Measurements from ENCODE around the gene GAGE13. TPM values are rescaled to one million over a fixed set of nuclear protein-coding genes. Genes with fewer than 3 reads are reported as not detected.
"Not testable (repeated sequence)": the region's sequence is repeated elsewhere in the genome, so short reads cannot be mapped to it uniquely, and the experiment has no call there.

Gene GAGE13, protein sequence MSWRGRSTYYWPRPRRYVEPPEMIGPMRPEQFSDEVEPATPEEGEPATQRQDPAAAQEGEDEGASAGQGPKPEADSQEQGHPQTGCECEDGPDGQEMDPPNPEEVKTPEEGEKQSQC
- total RNA-seq, result not detected

GRCh38 chrX:49331282-49331681 lies at the start of gene GAGE13:
Gene GAGE13 (plus strand): TSS chrX:49331582. CDS start chrX:49332738, 1,156 bp downstream.
- not testable (repeated sequence) for H3K27me3 ChIP-seq; DNase-seq (ENCODE audit: low spot score in 2 of 2); H3K27ac ChIP-seq; H3K4me3 ChIP-seq; H3K9me3 ChIP-seq; H3K36me3 ChIP-seq; H3K4me1 ChIP-seq
- WGBS, 2 donors, result no CpG with 5 or more reads among the region's 16 CpGs

DNA sequence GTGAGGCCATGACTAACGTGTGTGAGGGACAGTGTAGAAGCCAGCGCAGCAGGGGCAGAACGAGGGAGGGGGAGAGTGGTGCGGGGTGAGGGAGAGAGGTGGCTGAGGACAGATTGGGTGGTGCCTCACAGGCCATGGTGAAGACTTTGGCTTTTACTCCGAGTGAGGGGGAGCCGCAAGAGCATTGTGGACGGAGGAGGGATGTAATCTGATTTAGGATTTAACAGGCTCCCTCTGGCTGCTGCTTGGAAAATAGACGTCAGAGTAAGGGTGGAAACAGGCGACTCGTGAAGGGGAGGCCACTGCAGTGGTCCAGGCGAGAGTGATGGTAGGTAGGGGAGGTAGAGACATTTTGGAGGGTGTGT lies 48.8 kb upstream of the GAGE13 start:
- peak overlapping the region in 2 of 4 donors; percentile 17 to 44 for H3K27ac ChIP-seq
- WGBS, 2 donors, result 21 to 36% methylated on average over 11 of the region's 11 CpGs
- peaks cover 0 to 10% (median 0%) of the 10 kb centered on the region in 3 donors for H3K36me3 ChIP-seq
- DNase-seq (ENCODE audit: low spot score in 2 of 2), result no peak
- H3K4me1 ChIP-seq, result no peaks in the 10 kb centered on the region
- H3K27me3 ChIP-seq, result no peaks in the 10 kb centered on the region
- no peaks in the 10 kb centered on the region for H3K9me3 ChIP-seq
- no peak overlapping the region for H3K4me3 ChIP-seq
- TF ChIP-seq EP300 (IDR thresholded peaks at IDR 0.05) (no peak), POLR2A (IDR thresholded peaks at IDR 0.05) (no peak), CTCF (IDR thresholded peaks at IDR 0.05) (peak in 3 of 5 experiments; percentile 4 to 47 (median 23))

DNA sequence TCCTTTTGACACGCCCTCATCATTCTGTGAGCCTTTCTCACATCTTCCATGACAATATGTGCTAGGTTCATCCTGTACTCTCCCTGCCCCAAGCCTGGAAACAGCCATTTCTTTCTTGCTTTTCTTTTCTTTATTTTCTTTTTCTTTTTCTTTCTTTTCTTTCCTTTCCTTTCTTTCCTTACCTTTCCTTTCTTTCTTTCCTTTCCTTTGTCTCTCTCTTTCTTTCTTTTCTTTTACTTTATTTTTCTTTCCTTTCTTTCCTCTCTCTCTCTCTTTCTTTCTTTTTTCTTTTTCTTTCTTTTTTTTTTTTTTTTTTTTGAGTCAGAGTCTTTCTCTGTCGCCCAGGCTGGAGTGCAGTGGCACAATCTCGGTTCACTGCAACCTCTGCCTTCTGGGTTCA lies 47.2 kb upstream of the GAGE13 start:
- no peaks in the 10 kb centered on the region for H3K27me3 ChIP-seq
- H3K36me3 ChIP-seq, result peaks cover 0 to 10% (median 0%) of the 10 kb centered on the region in 3 donors
- no peak for TF ChIP-seq POLR2A (IDR thresholded peaks at IDR 0.05)
- TF ChIP-seq EP300 (IDR thresholded peaks at IDR 0.05), result no peak
- no peak for TF ChIP-seq CTCF (IDR thresholded peaks at IDR 0.05)
- no peak overlapping the region for H3K27ac ChIP-seq
- DNase-seq (ENCODE audit: low spot score in 2 of 2), result no peak
- no peaks in the 10 kb centered on the region for H3K9me3 ChIP-seq
- H3K4me3 ChIP-seq, result no peak overlapping the region
- no peaks in the 10 kb centered on the region for H3K4me1 ChIP-seq
- WGBS, 2 donors, result 87 to 96% methylated on average over 3 of the region's 3 CpGs

DNA sequence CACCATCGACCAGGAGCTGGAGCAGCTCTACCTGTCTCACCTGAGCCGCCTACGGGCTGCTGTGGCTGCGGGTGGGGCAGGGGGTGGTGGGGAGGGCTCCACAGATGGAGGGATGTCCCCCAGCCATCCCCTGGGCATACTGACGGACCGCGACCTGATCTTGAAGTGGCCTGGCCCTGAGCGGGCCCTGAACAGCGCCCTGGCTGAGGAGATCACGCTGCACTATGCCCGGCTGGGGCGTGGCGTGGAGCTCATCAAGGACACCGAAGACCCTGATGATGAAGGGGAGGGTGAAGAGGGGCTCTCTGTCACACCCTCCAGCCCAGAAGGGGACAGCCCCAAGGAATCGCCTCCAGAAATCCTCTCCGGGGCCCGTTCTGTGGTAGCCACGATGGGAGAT lies 45.2 kb upstream of the GAGE13 start:
- H3K4me3 ChIP-seq, result no peak overlapping the region
- H3K9me3 ChIP-seq, result no peaks in the 10 kb centered on the region
- WGBS, 2 donors, result 88 to 90% methylated on average over 5 to 11 of the region's 18 CpGs
- H3K27ac ChIP-seq, result no peak overlapping the region
- TF ChIP-seq POLR2A (IDR thresholded peaks at IDR 0.05) (no peak), EP300 (IDR thresholded peaks at IDR 0.05) (no peak), CTCF (IDR thresholded peaks at IDR 0.05) (no peak)
- no peak for DNase-seq (ENCODE audit: low spot score in 2 of 2)
- peaks cover 0 to 10% (median 0%) of the 10 kb centered on the region in 3 donors for H3K36me3 ChIP-seq
- H3K27me3 ChIP-seq, result no peaks in the 10 kb centered on the region
- no peaks in the 10 kb centered on the region for H3K4me1 ChIP-seq

- H3K9me3 ChIP-seq, result no peaks in the 10 kb centered on the region
These were observed 44.8 kb upstream of the GAGE13 start for GRCh38 chrX:49286581-49286980.

More at GRCh38 chrX:49286581-49286980, 44.8 kb upstream of the GAGE13 start:
- DNase-seq (ENCODE audit: low spot score in 2 of 2), result no peak
- no peaks in the 10 kb centered on the region for H3K4me1 ChIP-seq
- 40 to 65% methylated on average over 1 to 3 of the region's 4 CpGs for WGBS, 2 donors
- H3K27ac ChIP-seq, result no peak overlapping the region
- H3K4me3 ChIP-seq, result no peak overlapping the region
- no peaks in the 10 kb centered on the region for H3K27me3 ChIP-seq
- H3K36me3 ChIP-seq, result peaks cover 0 to 10% (median 0%) of the 10 kb centered on the region in 3 donors
- TF ChIP-seq CTCF (IDR thresholded peaks at IDR 0.05) (no peak), EP300 (IDR thresholded peaks at IDR 0.05) (no peak), POLR2A (IDR thresholded peaks at IDR 0.05) (no peak)

Data from tibial nerve (tissue), 4 donors.